ENCODE data around the gene PTCHD1.

DNA sequence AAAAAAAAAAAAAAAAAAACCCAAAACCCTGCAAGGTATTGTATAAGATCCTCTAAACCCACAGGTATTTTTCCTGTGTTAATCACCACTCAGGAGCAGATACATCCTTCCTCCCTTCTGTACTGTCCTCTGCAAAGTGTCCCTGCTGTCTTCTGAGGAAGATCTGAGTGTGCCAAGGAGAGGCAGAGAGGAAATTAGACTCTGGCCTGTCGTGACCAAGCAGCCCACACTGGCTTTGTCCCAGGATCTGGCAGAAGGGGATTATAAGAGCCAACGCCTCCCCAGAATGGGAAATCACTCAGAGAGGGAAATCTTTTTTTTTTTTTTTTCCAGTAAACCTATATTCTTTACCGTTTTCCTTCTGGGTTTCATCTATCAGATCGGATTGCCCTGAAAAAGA lies 39.6 kb downstream of the PTCHD1 start:
- TF ChIP-seq POLR2AphosphoS5 (IDR thresholded peaks at IDR 0.05; ENCODE audit: low read depth, low read length) (no peak), CEBPB (IDR thresholded peaks at IDR 0.05; ENCODE audit: low read depth) (no peak), FOSL1 (IDR thresholded peaks at IDR 0.05; ENCODE audit: low read depth) (no peak), POLR2A (IDR thresholded peaks at IDR 0.05; ENCODE audit: borderline replicate concordance, extremely low read depth, insufficient read depth, insufficient read length) (no peak), RAD21 (IDR thresholded peaks at IDR 0.05; ENCODE audit: low read depth) (no peak), SP1 (IDR thresholded peaks at IDR 0.05; ENCODE audit: low read depth) (no peak), CBX3 (IDR thresholded peaks at IDR 0.05; ENCODE audit: low read depth) (no peak), EZH2 (IDR thresholded peaks at IDR 0.05) (no peak), YY1 (IDR thresholded peaks at IDR 0.05; ENCODE audit: extremely low read depth, insufficient replicate concordance, low read depth, low read length) (no peak), EZH2phosphoT487 (IDR thresholded peaks at IDR 0.05; ENCODE audit: borderline replicate concordance) (no peak)
- TF ChIP-seq, protein P1, sequence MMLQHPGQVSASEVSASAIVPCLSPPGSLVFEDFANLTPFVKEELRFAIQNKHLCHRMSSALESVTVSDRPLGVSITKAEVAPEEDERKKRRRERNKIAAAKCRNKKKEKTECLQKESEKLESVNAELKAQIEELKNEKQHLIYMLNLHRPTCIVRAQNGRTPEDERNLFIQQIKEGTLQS (IDR thresholded peaks at IDR 0.05), result no peak
- TF ChIP-seq, protein P2, sequence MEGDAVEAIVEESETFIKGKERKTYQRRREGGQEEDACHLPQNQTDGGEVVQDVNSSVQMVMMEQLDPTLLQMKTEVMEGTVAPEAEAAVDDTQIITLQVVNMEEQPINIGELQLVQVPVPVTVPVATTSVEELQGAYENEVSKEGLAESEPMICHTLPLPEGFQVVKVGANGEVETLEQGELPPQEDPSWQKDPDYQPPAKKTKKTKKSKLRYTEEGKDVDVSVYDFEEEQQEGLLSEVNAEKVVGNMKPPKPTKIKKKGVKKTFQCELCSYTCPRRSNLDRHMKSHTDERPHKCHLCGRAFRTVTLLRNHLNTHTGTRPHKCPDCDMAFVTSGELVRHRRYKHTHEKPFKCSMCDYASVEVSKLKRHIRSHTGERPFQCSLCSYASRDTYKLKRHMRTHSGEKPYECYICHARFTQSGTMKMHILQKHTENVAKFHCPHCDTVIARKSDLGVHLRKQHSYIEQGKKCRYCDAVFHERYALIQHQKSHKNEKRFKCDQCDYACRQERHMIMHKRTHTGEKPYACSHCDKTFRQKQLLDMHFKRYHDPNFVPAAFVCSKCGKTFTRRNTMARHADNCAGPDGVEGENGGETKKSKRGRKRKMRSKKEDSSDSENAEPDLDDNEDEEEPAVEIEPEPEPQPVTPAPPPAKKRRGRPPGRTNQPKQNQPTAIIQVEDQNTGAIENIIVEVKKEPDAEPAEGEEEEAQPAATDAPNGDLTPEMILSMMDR (IDR thresholded peaks at IDR 0.05 in 2 of 3, conservative IDR thresholded peaks at IDR 0.05 in 1 of 3; ENCODE audit: borderline replicate concordance in 1 of 3, insufficient read depth in 1 of 3, low read depth in 2 of 3, low read length in 2 of 3), result no peak
- TF ChIP-seq, protein P3, sequence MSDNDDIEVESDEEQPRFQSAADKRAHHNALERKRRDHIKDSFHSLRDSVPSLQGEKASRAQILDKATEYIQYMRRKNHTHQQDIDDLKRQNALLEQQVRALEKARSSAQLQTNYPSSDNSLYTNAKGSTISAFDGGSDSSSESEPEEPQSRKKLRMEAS (IDR thresholded peaks at IDR 0.05), result no peak
- TF ChIP-seq, protein P4, sequence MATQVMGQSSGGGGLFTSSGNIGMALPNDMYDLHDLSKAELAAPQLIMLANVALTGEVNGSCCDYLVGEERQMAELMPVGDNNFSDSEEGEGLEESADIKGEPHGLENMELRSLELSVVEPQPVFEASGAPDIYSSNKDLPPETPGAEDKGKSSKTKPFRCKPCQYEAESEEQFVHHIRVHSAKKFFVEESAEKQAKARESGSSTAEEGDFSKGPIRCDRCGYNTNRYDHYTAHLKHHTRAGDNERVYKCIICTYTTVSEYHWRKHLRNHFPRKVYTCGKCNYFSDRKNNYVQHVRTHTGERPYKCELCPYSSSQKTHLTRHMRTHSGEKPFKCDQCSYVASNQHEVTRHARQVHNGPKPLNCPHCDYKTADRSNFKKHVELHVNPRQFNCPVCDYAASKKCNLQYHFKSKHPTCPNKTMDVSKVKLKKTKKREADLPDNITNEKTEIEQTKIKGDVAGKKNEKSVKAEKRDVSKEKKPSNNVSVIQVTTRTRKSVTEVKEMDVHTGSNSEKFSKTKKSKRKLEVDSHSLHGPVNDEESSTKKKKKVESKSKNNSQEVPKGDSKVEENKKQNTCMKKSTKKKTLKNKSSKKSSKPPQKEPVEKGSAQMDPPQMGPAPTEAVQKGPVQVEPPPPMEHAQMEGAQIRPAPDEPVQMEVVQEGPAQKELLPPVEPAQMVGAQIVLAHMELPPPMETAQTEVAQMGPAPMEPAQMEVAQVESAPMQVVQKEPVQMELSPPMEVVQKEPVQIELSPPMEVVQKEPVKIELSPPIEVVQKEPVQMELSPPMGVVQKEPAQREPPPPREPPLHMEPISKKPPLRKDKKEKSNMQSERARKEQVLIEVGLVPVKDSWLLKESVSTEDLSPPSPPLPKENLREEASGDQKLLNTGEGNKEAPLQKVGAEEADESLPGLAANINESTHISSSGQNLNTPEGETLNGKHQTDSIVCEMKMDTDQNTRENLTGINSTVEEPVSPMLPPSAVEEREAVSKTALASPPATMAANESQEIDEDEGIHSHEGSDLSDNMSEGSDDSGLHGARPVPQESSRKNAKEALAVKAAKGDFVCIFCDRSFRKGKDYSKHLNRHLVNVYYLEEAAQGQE (IDR thresholded peaks at IDR 0.05; ENCODE audit: low read depth), result no peak
